OCI-LY1 (cell line): ENCODE results near the gene CRX.

Experiments used
- CTCF ChIP-seq: fragments of 200-600 bp; sonication (generic), shearing (Covaris generic); IDR thresholded peaks from 2 replicates; pipeline ENCODE4 v1.5.1; 2017; ENCODE audit warnings: mild to moderate bottlenecking, antibody characterized with exemption, low read length, moderate library complexity, mixed read lengths
- EZH2 ChIP-seq: fragments of 200-600 bp; sonication (generic), shearing (Covaris generic); IDR thresholded peaks from 2 replicates; pipeline ENCODE4 v1.8.0; 2017; ENCODE audit warnings: borderline replicate concordance, mixed run types, mild to moderate bottlenecking, antibody characterized with exemption, low read length, moderate library complexity, mixed read lengths

GRCh38 chr19:47796785-47797184 lies 25.0 kb upstream of the CRX start:
- no peak for TF ChIP-seq CTCF
- TF ChIP-seq EZH2: no peak
